ENCODE measurements around the gene VARS2.

Gene VARS2

DNA sequence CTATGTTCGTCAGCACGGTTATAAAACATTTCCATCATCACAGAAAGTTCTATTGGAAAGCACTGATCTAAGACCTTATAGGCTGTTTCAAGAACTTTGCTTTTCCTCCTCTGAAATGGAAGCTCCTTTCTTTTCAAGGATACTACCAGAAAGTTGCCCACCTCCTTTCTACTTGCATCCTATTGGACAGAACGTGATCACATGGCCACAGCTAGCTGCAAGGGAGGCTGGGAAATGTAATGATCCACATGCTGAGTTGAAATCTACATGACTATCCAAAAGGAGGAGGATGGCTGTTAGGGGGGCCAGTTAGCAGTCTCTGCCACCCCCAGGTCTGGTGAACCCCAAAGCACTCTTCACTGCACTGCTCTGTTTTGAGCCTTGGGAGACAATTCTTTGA is 14.6 kb downstream of the VARS2 start:
- no peak for TF ChIP-seq POLR2A (IDR thresholded peaks at IDR 0.05; ENCODE audit: extremely low read depth, insufficient read length)
- TF ChIP-seq, protein P1, sequence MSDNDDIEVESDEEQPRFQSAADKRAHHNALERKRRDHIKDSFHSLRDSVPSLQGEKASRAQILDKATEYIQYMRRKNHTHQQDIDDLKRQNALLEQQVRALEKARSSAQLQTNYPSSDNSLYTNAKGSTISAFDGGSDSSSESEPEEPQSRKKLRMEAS (IDR thresholded peaks at IDR 0.05; ENCODE audit: low read depth, low read length): no peak
- TF ChIP-seq, protein P2, sequence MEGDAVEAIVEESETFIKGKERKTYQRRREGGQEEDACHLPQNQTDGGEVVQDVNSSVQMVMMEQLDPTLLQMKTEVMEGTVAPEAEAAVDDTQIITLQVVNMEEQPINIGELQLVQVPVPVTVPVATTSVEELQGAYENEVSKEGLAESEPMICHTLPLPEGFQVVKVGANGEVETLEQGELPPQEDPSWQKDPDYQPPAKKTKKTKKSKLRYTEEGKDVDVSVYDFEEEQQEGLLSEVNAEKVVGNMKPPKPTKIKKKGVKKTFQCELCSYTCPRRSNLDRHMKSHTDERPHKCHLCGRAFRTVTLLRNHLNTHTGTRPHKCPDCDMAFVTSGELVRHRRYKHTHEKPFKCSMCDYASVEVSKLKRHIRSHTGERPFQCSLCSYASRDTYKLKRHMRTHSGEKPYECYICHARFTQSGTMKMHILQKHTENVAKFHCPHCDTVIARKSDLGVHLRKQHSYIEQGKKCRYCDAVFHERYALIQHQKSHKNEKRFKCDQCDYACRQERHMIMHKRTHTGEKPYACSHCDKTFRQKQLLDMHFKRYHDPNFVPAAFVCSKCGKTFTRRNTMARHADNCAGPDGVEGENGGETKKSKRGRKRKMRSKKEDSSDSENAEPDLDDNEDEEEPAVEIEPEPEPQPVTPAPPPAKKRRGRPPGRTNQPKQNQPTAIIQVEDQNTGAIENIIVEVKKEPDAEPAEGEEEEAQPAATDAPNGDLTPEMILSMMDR (IDR thresholded peaks at IDR 0.05; ENCODE audit: low read depth, low read length): no peak
- TF ChIP-seq MYC (IDR thresholded peaks at IDR 0.05; ENCODE audit: low read depth, low read length): no peak
- no peak overlapping the region for H3K4me3 ChIP-seq (ENCODE audit: low read depth, low read length)
- no peak for DNase-seq (ENCODE audit: low read depth)

DNA sequence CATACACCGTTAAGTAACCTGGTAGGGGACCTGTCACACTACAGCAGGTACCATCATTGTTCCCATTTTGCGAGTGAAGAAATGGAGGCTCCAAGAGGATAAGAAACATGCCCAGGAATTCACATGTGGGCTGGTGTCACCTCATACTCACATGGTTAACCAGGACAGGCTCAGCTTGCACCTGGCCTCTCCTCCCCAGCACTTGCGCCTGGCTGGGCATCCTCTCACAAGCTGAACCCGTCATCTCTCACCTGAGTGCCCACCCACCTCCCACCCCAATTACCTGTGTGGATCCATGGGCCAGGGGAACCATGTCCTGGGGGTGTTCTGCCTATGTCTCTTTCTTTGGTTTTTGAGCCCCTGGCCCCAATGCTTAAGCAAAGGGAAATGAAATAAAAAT is 16.5 kb downstream of the VARS2 start:
- TF ChIP-seq, protein P1 (IDR thresholded peaks at IDR 0.05; ENCODE audit: low read depth, low read length): no peak
- TF ChIP-seq, protein P2 (IDR thresholded peaks at IDR 0.05; ENCODE audit: low read depth, low read length): no peak
- TF ChIP-seq POLR2A (IDR thresholded peaks at IDR 0.05; ENCODE audit: extremely low read depth, insufficient read length) (no peak), MYC (IDR thresholded peaks at IDR 0.05; ENCODE audit: low read depth, low read length) (no peak)
- H3K4me3 ChIP-seq (ENCODE audit: low read depth, low read length): no peak overlapping the region
- DNase-seq (ENCODE audit: low read depth): no peak

DNA sequence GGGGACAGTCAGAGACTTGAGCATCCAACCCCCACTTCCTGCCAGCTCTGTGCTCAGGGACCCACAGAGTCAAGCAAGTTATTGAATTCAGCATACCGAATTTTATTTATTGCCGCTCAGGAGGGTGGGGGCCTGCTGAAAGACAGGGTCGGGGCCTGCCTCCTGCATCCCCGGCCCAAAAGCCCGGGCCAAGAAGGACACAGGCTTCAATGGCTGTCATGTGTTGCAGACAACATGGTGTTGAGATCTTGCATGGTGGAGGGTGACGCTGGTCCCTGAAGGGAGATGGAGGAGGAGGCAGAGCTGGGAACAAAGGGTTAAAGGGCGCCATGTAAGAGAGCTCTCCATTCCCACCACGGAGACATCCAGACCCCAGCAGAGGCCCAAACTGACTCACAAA is 17.2 kb downstream of the VARS2 start:
- DNase-seq (ENCODE audit: low read depth): no peak
- no peak overlapping the region for H3K4me3 ChIP-seq (ENCODE audit: low read depth, low read length)
- no peak for TF ChIP-seq MYC (IDR thresholded peaks at IDR 0.05; ENCODE audit: low read depth, low read length)
- TF ChIP-seq, protein P2 (IDR thresholded peaks at IDR 0.05; ENCODE audit: low read depth, low read length): no peak
- TF ChIP-seq, protein P1 (IDR thresholded peaks at IDR 0.05; ENCODE audit: low read depth, low read length): no peak
- no peak for TF ChIP-seq POLR2A (IDR thresholded peaks at IDR 0.05; ENCODE audit: extremely low read depth, insufficient read length)

DNA sequence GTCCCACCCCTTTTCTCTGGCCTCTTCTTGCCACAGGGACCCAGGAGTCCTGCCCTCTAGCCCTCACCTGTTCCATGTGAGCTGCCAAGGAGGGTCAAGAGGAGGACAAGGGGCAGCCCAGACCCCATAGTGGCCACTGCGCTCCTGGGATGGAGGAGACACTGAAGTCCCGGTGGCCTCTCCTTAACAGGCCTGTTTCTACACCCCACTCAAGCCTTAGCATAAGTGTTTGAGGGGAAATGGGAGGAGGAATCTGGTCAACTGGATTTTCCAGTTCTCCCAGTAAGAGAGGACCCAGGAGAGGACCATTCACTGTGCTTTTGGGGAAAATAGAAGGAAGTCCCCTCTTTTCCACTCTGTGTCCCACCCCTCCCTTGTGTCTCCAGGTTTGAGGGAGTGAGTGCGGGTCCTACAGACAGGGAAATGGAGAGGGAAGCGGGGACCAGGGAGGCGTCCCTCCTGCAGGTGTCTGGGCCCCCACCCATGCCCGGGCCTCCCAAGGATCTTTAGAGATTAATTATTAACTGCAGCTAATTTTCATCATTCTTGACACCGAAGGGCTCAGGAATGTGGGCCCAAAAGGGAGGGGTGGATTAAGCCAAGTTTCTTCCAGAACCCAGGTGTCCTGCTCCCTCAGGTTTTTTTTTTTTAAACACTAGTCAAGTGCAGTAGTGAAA is 18.1 kb downstream of the VARS2 start, which contains the start of gene SFTA2:
SFTA2 (minus strand) TSS at position 202 of the 677 bp plus-strand sequence; CDS start at position 128, 74 bp downstream.
- no peak for TF ChIP-seq MYC (IDR thresholded peaks at IDR 0.05; ENCODE audit: low read depth, low read length)
- TF ChIP-seq, protein P1 (IDR thresholded peaks at IDR 0.05; ENCODE audit: low read depth, low read length): no peak
- TF ChIP-seq, protein P2 (IDR thresholded peaks at IDR 0.05; ENCODE audit: low read depth, low read length): no peak
- no peak for TF ChIP-seq POLR2A (IDR thresholded peaks at IDR 0.05; ENCODE audit: extremely low read depth, insufficient read length)
- H3K4me3 ChIP-seq (ENCODE audit: low read depth, low read length): no peak within 1 kb of the TSS
- no peak for DNase-seq (ENCODE audit: low read depth)

DNA sequence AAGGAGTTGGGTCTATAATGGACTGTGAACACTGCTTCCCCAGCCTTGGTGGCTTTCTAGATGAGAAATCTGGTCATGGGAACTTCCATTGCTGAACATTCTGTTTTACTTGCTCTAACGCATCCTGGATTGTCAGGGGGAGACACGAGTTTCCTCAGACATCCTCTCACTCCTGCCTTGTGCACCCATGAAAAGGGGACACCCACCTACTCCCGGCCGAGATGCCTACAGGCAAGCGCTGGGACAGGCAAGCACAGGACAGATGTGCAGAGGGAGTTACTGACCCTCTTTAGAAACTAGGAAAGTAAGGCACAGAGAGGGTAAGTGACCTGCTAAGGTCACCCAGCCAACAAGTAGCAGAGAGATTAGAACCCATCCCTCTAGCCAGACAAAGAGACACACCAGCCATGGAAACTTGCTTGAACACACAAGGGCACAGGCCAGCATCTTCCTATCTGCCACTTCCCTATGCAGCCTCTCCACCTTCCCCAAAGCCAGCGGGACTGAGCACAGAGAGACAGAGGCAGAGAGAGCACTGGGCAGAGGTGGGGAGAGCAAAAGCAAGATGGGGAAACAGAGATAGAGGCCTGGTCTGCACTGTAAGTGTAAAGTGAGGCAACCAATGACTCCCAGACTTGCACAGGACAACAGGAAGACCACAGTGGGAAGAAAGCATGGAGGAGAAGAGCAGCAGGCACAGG is 18.8 kb downstream of the VARS2 start:
- DNase-seq (ENCODE audit: low read depth): no peak
- H3K4me3 ChIP-seq (ENCODE audit: low read depth, low read length): no peak overlapping the region
- TF ChIP-seq POLR2A (IDR thresholded peaks at IDR 0.05; ENCODE audit: extremely low read depth, insufficient read length) (no peak), MYC (IDR thresholded peaks at IDR 0.05; ENCODE audit: low read depth, low read length) (no peak)
- TF ChIP-seq, protein P2 (IDR thresholded peaks at IDR 0.05; ENCODE audit: low read depth, low read length): no peak
- TF ChIP-seq, protein P1 (IDR thresholded peaks at IDR 0.05; ENCODE audit: low read depth, low read length): no peak

All from NB4 (cell line).